ENCODE data around the gene WDR75. TPM values are rescaled to one million over a fixed set of nuclear protein-coding genes. Genes with fewer than 3 reads are reported as not detected.
"Not testable (repeated sequence)": the region's sequence is repeated elsewhere in the genome, so short reads cannot be mapped to it uniquely, and the experiment has no call there.

WDR75 gene
- total RNA-seq, 1 donor from 2014 or later = 36.0 TPM

DNA sequence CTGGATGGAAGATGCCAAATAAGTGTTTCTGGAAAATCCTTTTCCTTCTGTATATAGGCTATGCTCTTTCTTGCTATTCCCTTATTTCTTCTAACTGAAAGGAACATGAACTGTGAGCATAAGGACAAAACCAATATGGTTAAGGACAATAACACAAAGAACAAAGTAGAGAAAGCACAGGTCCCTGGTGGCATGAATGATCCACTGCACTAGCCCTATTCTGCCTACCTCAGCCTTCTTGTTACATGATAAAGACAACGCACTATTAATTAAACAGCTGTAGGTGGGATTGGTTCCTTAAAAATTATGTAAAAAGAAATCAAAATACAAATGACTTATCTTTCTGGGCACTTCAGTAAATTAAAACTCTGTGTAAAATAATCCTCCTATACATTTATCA lies 1.9 kb upstream of the WDR75 start:
- no peak for DNase-seq (ENCODE audit: extremely low read depth, low read depth, low spot score)

DNA sequence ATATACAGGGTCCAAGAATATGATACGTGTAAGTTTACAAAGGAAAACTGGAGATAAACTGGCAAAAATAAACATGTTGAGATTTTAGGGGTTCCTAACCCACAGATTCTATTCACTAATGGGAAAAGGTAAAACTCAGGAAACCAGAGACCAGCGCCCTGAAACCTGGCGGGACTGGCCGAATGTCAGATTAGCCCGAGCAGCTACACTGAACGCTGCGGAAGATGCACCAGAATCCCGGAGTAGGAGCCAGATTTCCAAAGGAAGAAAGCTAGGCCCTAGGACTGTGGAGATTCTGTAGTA lies 679 bp upstream of the WDR75 start:
- DNase-seq (ENCODE audit: extremely low read depth, low read depth, low spot score) = peak; percentile 36

DNA sequence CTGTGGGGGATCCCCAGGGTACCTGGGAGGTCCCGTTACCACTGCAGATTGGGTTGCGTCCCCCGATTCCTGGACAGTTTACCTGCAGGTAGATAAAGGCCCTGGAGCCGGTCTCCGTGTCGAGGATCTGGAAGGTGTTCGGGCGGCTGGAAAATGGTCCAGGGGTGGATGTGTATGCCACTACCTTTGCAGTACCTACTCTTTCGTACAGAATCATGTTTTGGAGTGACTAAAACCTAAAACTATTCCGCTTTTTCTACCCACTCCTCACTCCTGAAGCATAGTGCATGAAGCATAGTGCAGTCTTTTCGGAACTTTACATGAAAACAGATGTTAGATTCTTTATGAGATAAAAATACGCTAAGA lies 418 bp downstream of the WDR75 start:
- DNase-seq (ENCODE audit: extremely low read depth, low read depth, low spot score) = no peak

DNA sequence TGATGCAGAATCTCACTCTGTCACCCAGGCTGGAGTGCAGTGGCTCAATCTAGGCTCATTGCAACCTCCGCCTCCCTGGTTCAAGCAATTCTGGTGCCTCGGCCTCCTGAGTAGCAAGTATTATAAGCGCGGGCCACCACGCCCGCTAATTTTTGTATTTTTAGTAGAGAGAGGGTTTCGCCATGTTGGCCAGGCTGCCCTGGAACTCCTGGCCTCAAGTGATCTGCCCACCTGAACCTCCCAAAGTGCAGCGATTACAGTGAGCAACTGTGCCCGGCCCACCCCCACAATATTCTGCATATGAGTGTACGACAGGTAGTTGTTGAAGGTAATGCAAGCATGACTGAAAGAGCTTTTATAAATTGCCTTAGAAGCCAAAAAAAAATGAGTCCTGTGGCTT lies 1.2 kb downstream of the WDR75 start:
- no peak for DNase-seq (ENCODE audit: extremely low read depth, low read depth, low spot score)

DNA sequence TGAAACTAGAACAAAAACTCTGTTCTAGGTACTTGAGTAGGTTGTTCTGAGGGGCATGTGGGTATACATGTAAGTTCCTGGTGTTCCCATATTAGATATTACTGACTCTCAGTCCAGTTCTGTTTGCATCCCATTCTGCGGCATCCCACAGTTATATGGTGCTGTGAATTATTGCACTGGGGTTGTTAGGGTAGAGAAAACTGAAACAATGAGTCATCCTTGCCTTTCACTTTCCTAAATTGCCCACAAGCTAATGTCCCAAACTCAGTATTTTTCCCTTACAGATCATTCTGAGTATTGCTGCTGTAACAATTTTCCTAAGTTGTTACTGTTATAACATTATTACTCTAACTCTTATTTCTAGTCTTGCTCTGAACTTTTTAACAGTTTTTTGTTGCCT lies 3.0 kb downstream of the WDR75 start:
- no peak for DNase-seq (ENCODE audit: extremely low read depth, low read depth, low spot score)

DNA sequence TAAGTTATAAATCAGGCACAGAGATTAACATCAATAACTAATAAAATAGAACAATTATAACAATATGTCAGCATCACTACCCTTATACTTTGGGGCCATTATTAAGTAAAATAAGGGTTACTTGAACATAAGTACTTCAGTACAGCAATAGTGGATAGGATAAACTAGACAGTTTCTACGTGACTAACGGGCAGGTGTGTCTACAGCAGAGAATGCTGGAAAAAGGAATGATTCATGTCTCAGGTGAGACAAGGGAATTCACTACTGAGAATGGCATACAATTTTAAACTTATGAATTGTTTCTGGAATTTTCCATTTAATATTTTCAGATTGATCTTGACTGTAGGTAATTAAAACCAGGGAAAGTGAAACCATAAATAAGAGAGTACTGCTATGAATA lies 5.5 kb downstream of the WDR75 start:
- no peak for DNase-seq (ENCODE audit: extremely low read depth, low read depth, low spot score)

DNA sequence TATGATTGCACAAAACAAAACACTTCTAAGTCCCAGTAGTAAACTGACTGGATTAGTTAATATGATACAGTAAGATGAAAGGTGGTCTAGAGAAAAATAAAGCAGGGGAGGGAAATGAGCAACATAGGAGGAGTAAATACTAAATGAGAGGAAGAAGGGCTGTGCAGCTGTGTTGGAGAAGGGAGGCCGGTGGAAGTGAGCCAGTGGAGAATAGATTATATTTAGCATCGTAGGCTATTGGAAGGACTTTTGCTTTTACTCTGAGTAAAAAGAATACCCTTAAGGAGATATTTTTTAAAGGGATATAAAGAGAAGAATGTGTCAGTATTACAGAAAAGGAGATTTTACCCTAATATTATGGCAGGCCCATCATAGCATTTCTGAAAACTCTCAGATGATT lies 12.7 kb downstream of the WDR75 start:
- no peak for DNase-seq (ENCODE audit: extremely low read depth, low read depth, low spot score)

DNA sequence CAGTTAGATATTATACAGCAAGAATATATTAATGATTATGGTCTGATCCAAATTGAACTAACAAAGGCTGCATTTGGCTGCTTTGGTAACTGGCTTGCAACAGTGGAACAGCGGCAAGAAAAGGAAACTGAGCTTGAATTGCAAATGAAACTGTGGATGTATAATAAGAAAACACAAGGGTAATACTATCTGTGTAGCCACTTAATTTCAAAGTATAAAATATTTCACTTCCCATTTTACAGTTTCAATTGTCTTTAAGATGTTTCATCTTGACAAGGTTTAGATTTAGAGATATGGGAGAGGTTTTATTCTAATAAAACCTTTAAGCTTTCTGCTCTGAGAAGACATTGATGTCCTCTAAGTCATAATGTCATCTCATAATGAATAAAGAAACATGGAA lies 23.8 kb downstream of the WDR75 start:
- DNase-seq (ENCODE audit: extremely low read depth, low read depth, low spot score) = no peak

DNA sequence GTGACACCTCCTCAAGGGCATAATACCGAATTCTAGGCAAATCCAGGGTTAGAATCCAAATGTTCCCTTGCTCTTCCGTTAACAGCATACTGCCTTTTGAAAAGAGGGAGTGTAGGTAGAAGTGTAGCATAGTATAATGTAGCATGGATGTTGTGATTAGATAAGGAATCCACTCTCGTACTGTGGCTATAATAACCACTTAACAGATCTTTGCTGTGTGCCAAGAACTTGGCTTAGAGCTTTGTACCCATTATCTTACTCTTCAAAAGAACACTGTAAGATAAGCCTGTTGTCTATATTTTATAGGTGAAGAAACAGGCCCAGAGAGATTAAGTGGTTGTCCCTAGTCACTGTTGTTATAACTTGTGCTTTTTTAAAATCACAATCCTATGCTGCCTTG lies 24.2 kb downstream of the WDR75 start:
- no peak for DNase-seq (ENCODE audit: extremely low read depth, low read depth, low spot score)

DNA sequence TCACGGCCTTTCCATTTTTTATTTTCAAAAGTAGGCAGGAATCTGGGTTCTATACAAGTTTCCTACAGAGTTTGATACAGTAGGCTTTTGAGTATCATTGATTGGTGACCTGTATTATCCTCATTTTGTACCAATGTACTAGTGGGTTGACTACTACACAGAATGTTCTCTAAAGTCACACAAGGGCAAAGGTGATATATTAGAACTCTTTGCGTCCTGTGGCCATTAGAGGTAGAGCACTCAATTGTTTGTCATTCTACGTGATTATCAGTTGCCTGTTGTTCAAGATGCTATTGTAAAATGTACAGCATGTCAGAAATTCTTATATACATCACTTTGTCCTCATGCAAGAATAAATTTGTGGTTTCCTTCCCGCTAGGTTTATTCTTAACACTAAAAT lies 24.8 kb downstream of the WDR75 start:
- DNase-seq (ENCODE audit: extremely low read depth, low read depth, low spot score) = no peak

DNA sequence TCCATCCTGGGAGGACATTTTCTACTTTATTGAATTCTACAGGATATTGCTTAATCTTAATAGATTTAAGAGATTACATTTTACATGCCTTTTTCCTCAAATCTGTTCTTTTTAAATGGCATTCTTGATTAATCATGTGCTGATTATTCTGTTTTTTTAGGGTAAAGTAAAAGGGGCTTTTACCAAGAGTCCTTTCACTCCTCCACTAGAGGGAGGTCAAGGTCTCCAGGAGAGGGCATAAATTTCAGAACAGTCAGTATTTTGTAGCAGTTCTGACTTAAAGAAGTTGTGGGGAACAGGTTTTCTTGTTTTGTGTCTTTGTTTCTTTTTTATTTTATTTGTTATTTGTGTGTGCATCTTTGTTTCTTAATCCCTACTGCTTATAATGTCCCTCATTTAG lies 25.4 kb downstream of the WDR75 start:
- no peak for DNase-seq (ENCODE audit: extremely low read depth, low read depth, low spot score)

DNA sequence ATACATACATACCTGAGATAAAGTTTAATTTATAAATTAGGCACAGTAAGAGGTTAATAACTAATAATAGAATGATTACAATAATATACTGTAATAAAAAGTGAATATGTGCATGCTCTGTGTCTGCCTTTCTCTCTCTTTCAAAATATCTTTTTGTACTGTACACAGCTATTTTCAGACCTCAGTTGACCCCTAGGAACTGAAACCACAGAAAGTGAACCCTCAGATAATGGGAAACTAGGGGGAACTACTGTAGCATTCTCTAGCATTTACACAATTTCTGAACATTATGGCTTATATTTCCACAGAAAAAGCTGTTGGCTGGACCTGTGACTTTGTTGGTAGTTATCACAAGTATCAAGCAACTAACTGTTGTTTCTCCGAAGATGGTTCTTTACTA lies 25.9 kb downstream of the WDR75 start:
- no peak for DNase-seq (ENCODE audit: extremely low read depth, low read depth, low spot score)

DNA sequence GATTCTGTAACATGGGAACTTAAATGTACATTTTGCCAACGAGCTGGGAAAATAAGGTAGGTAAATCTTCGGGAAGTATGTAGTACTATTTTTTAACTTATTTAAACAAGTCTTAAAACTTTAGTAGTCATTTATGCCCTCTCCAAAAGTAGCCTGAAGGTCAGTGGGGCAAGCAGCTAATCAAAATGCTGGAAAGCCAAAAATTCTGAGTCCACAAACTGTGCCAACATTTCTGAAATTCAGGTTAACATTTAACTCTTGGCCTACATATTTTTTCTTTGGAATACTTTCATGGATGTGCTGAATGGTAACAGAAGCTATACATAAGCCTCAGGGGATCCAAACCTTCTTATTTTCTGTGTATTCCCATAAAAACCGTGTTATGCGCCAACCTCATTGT lies 26.3 kb downstream of the WDR75 start:
- no peak for DNase-seq (ENCODE audit: extremely low read depth, low read depth, low spot score)

DNA sequence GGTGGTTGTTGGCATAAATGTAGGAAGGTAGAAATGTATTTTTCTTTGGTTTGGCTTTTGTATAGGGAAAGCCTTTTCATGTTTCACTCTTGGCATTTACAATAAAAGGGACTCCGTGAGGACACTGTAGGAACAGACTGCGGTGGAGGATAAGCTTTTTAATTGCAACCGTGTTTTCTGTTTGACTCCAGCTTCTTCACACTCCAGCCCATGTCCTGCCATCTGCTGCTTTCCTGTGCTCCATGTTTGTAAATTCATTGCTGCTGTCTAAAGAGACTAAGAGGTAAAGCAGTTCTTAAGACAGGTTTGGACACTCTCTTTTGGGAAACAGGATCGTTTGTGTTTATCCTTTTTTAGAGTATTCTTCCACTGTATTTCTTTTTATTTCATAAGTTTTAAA lies 33.3 kb downstream of the WDR75 start:
- no peak for DNase-seq (ENCODE audit: extremely low read depth, low read depth, low spot score)

DNA sequence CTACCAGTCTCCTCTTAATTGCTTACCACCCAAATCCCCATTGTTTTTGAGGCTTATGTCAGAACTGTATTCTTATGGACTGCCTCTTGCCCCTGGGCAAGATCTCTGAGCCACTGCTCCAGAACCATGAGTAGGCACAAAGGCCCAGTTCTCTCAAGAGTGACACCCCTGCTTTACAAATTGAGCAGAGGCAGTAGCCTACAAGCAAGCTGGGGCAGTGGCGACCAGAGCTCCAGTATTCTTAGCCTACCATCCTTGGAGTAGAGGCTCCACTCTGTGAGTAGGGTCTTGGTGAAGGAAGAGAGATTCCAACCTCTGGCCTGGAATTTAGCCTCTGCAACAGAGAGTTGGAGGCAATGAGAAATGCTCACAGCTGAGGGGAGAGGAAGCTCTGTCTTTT lies 36.5 kb downstream of the WDR75 start:
- no peak for DNase-seq (ENCODE audit: extremely low read depth, low read depth, low spot score)

DNA sequence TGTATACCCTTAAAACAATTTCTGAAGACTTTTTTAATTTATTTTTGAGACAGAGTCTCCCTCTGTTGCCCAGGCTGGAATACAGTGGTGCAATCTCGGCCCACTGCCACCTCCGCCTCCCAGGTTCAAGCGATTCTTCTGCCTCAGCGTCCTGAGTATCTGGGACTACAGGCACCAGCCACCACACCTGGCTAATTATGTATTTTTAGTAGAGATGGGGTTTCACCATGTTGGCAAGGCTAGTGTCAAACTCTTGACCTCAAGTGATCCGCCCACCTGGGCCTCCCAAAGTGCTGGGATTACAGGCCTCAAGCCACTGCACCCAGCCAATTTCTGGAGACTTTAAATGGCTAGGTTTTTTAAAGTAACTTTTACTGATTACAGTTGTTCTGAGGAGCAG lies 37.0 kb downstream of the WDR75 start:
- DNase-seq (ENCODE audit: extremely low read depth, low read depth, low spot score) = not testable (repeated sequence)

DNA sequence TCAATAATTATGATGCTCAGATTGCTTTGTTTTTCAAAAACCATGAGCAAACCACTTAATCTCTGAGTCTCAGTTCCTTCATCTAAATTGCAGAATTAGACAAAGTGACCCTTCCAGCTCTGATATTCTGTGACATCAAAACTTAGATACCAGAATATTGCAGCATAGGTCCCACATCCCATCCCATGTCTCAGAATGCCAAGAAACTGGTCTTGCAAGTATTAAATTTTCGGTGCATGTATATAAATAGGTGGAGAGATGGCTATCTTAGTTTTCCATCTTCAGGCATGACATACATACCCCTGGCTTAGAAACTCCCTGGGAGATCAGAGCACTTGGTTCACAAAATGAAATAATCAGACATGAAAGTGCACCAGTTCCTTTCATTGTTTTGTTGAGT lies 39.8 kb downstream of the WDR75 start:
- no peak for DNase-seq (ENCODE audit: extremely low read depth, low read depth, low spot score)

DNA sequence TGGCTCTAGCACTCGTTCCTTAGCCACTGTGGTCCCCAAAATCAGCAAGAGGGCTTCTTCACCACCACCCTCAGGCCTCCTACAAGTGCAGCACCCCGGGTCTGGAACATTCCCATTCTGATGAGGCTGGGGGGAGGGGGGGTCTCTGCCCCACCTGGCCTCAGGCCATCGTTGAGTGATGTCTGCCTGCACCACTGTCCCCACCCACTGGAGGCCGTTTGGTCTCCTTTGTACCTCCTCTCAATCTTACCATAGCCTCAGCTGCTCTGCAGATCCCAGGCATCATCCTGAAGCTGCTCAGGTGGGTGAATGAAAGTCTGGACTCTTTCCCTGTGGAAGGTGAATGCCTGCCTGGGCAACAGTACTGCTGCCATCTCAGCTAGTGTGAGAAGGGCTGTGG lies 42.3 kb downstream of the WDR75 start:
- DNase-seq (ENCODE audit: extremely low read depth, low read depth, low spot score) = no peak

DNA sequence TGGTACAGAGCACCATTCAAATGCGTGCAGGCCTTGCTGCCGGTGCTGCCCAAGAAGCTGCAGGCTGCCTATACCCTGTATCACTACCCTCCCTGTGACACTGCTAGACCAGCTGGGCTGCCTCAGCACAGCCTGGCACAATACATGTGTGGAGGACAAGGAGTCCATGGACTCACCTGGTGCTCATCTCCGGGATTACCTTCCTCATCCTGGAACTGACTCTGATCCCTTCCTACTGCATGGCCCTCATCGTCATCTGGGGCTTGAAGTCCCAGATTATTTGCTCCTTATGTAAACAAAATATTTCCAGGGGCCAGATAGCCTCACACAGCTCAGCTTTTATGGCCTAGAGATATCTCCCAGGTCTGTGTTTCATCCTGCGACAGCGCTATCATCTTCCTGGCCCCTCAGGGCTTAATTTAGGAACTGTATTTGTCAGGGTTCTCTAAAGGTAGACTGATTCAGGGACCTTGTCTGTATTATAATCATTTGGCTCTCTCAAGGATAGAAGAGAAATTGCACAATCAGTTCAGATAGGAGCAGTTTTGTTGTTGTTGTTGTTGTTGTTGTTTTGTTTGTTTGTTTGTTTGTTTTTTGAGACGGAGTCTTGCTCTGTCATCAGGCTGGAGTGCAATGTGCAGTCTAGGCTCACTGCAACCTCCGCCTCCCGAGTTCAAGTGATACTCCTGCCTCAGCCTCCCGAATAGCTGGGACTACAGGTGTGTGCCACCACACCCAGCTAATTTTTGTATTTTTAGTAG lies 42.9 kb downstream of the WDR75 start:
- no peak for DNase-seq (ENCODE audit: extremely low read depth, low read depth, low spot score)

DNA sequence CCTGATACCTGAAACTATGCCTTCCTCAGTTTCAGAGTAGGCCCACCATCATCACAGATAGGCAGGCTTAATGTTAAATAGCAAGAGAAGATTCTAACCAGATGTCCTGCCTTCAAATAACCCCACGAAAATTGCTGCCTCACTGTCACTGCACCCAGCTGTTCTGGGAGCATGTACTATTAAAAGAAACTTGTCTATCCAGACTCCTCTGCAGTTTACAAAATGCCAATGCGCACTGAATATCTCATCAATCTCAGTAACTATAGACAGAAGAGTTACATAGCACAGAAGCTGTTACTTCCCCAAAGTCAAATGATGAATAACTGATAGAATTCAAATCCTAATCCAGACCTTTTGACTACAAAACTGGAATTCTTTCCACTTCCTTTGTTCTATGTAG lies 43.9 kb downstream of the WDR75 start:
- DNase-seq (ENCODE audit: extremely low read depth, low read depth, low spot score) = no peak

DNA sequence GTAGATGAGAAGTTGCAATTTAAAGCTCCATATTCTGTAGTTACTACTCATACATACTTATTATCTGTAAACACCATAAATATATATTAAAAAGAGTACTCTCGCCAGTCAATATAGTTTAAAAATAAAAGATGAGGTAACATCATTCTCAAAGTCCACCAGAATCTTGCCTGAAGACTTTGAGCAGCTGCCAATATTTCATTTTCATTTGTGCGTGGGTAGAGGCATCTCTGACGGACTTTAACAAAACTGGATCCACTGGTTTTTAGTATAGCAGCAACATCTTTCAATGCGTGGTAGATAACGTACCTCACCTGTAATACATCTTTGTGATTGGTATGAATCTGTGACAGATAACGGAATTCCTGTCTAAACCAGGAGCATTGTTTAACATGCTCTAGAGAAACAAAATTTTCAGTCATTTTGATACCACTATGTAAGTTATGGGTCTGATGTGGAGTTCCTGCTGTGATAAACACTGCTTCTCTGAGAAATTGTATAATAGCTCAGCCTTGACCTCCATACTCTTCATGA lies 45.0 kb downstream of the WDR75 start:
- no peak for DNase-seq (ENCODE audit: extremely low read depth, low read depth, low spot score)

DNA sequence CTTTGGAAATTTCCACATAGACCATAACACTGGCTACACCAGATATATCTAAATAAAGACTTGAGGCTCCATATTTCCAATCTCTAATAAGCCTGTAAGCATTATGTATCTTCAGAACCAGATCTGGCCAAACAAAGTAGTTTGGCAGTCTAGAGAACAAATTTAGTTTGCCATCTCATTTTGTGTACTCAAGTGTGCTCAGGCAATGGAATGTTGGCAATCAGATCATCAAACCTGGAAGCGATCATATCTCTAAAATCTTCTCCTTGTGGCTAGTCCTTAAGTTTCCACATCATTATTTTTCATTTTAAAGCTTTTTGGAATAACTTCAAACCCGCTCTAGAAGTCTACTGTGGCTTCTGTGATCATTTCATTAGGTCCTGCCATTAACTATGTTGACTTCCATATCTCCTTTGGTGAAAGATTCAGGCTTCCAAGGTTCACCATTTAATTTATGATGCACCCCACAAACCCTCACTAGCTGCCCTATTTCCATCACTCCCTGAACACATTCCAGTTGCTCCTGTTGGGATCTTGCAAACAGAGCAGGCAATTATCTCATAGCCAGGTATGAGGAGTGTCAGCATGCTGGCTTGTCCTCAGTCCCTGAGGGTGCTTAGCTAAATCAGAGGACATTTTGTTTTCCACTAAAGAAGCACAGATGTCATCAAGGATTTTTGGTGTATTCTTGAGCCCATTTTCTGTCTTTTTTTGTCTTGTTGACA lies 46.2 kb downstream of the WDR75 start:
- no peak for DNase-seq (ENCODE audit: extremely low read depth, low read depth, low spot score)

DNA sequence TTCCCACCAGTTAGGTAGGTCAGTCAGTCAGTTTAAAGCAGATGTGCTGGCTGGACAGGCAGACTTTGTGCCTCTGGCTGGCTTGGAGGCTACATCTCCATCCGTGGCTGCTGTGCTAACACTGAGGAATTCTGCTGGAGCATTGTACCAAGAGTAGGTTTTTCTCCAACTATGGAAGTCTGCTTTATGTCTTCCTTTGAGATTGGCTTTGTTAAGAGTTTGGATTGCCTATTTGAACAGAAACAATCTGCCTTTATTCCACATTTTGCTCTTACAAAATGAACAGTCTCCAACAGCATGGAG lies 46.7 kb downstream of the WDR75 start:
- DNase-seq (ENCODE audit: extremely low read depth, low read depth, low spot score) = no peak
